ENCODE measurements around the gene LAG3. TPM values are rescaled to one million over a fixed set of nuclear protein-coding genes. Genes with fewer than 3 reads are reported as not detected.

LAG3 gene
- total RNA-seq, 1 experiment from 2014 or later, result 4.1 TPM

GRCh38 chr12:6745741-6746525 lies 26.4 kb upstream of the LAG3 start:
- CTCF ChIA-PET, result no interaction called here
- no TSS peak for BruUV-seq (replicated peaks)
- peaks cover 49% of the 10 kb centered on the region for H3K36me3 ChIP-seq (ENCODE audit: insufficient read depth, low read length, poor library complexity, severe bottlenecking)

GRCh38 chr12:6747216-6747615 lies 25.1 kb upstream of the LAG3 start:
- Histone ChIP-seq H3K9me3 (ENCODE audit: low read depth, low read length, poor library complexity, severe bottlenecking) (no peaks in the 10 kb centered on the region), H3K4me1 (ENCODE audit: insufficient read depth, low read length, poor library complexity, severe bottlenecking) (peaks cover 9% of the 10 kb centered on the region), H3K4me3 (ENCODE audit: low read depth, low read length, poor library complexity, severe bottlenecking) (no peak overlapping the region), H3K27me3 (replicated peaks; ENCODE audit: insufficient read depth, low read depth, low read length, poor library complexity) (no peaks in the 10 kb centered on the region), H3K27ac (ENCODE audit: low read depth, low read length, poor library complexity, severe bottlenecking) (no peak overlapping the region), H3K36me3 (ENCODE audit: insufficient read depth, low read length, poor library complexity, severe bottlenecking) (peaks cover 62% of the 10 kb centered on the region)
- DNase-seq (ENCODE audit: low spot score), result no peak
- no TSS peak for BruUV-seq (replicated peaks)
- intact Hi-C loops (cut with micrococcal nuclease; ENCODE audit: unreplicated experiment), result no loop called here
- ChIA-PET CTCF (no interaction called here), POLR2A (ENCODE audit: low non-redundant PET) (no interaction called here)
- TF ChIP-seq CTCF (conservative IDR thresholded peaks at IDR 0.05; ENCODE audit: low read depth, low read length) (no peak), EZH2 (IDR thresholded peaks at IDR 0.05; ENCODE audit: borderline replicate concordance, low read depth, low read length, poor library complexity, severe bottlenecking) (no peak)

More at GRCh38 chr12:6745741-6746525, 26.4 kb upstream of the LAG3 start:
- POLR2A ChIA-PET (ENCODE audit: low non-redundant PET), result no interaction called here
- no peak for TF ChIP-seq CTCF (conservative IDR thresholded peaks at IDR 0.05; ENCODE audit: low read depth, low read length)
- TF ChIP-seq EZH2 (IDR thresholded peaks at IDR 0.05; ENCODE audit: borderline replicate concordance, low read depth, low read length, poor library complexity, severe bottlenecking), result no peak
- no peak for DNase-seq (ENCODE audit: low spot score)
- H3K4me1 ChIP-seq (ENCODE audit: insufficient read depth, low read length, poor library complexity, severe bottlenecking), result no peaks in the 10 kb centered on the region
- H3K27me3 ChIP-seq (replicated peaks; ENCODE audit: insufficient read depth, low read depth, low read length, poor library complexity), result no peaks in the 10 kb centered on the region
- H3K4me3 ChIP-seq (ENCODE audit: low read depth, low read length, poor library complexity, severe bottlenecking), result no peak overlapping the region
- intact Hi-C loops (cut with micrococcal nuclease; ENCODE audit: unreplicated experiment), result no loop called here
- no peaks in the 10 kb centered on the region for H3K9me3 ChIP-seq (ENCODE audit: low read depth, low read length, poor library complexity, severe bottlenecking)
- H3K27ac ChIP-seq (ENCODE audit: low read depth, low read length, poor library complexity, severe bottlenecking), result no peak overlapping the region

DNA sequence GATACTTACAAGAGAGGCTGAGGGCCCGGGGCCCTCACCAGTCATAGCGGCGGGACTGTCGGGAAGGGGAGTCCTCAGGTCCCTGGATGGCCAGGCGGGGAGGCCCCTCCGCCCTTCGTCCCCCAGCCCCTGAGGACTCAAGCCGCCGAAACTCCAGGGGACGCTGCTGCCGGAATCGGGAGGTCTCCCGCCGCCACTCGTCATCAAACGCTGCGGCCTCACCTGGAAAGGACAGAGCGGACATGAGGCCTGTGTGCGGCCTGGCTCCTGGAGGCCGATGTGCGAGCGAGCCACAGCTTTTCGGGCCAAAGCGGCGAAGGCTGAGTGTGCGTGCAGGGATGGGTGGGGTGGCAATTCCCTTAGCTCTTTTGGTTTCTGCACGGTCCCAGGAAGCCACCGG lies 23.6 kb upstream of the LAG3 start:
- Histone ChIP-seq H3K9me3 (ENCODE audit: low read depth, low read length, poor library complexity, severe bottlenecking) (no peaks in the 10 kb centered on the region), H3K27me3 (replicated peaks; ENCODE audit: insufficient read depth, low read depth, low read length, poor library complexity) (no peaks in the 10 kb centered on the region), H3K36me3 (ENCODE audit: insufficient read depth, low read length, poor library complexity, severe bottlenecking) (peaks cover 62% of the 10 kb centered on the region), H3K27ac (ENCODE audit: low read depth, low read length, poor library complexity, severe bottlenecking) (no peak overlapping the region), H3K4me3 (ENCODE audit: low read depth, low read length, poor library complexity, severe bottlenecking) (no peak overlapping the region), H3K4me1 (ENCODE audit: insufficient read depth, low read length, poor library complexity, severe bottlenecking) (peaks cover 10% of the 10 kb centered on the region)
- BruUV-seq (replicated peaks), result no TSS peak
- TF ChIP-seq EZH2 (IDR thresholded peaks at IDR 0.05; ENCODE audit: borderline replicate concordance, low read depth, low read length, poor library complexity, severe bottlenecking) (no peak), CTCF (conservative IDR thresholded peaks at IDR 0.05; ENCODE audit: low read depth, low read length) (no peak)
- POLR2A ChIA-PET (ENCODE audit: low non-redundant PET), result no interaction called here
- no peak for DNase-seq (ENCODE audit: low spot score)
- CTCF ChIA-PET, result no interaction called here
- intact Hi-C loops (cut with micrococcal nuclease; ENCODE audit: unreplicated experiment), result no loop called here

Measured in A673 (cell line).